ENCODE results near the gene HBS1L.
A peak's percentile ranks its signal among the peaks of the same experiment; 100 is the strongest.
"Not testable (repeated sequence)": the region's sequence is repeated elsewhere in the genome, so short reads cannot be mapped to it uniquely, and the experiment has no call there.

The HBS1L gene

GRCh38 chr6:135073756-135074393, 19.3 kb upstream of the HBS1L start:
- no peak for DNase-seq

DNA sequence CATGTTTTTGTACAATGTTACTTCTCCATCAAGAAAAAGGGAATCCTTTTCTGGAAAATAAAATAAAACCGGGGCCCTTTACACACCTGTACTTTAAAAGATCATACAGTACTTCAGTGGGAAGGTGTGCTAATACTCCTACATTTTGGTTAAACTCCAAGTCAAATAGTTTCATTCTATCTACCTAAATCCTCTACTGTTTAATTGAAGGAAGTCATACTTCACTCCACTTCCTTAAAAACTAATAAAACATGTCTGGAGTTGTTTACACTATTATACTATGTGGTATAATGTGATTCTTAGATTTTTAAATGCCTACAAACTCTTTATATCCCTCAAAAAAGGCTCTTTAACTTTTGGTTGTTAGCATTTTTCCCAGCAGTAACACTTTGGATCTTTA, 18.6 kb upstream of the HBS1L start:
- DNase-seq = no peak

DNA sequence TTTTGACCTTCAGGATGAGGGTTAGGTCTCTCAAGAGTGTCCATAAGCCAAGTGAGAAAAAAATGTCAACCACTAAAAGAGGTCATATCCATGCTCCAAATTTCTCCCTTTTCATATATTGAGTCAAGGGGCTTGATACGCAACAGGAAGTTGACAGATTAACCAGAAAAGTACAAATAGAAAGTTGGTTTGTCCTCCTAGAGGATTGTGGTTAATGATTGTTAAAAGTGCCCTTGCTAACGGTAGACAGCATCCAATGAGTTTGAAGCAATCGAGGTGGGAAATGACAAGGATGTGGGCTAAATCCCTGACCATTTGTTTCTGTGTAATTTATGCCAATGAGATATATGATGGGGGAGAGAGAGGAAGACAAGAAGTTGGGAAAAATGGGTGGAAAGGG, 18.1 kb upstream of the HBS1L start:
- no peak for DNase-seq

DNA sequence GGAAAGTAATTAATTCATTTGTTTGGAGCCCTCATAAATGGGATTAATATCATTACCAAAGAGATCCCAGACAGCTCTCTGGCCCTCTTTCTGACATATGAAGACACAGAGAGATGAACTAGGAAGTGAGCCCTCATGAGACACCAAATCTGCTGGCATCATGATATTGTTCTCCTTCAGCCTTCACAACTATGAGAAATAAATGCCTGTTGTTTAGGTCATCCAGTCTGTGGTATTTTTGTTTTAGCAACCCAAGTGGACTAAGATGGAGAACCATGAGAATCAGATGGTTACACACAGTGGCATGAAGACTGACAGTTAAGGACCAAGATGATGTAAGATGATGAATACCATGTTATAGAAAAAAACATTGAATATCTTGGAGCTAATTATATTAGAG, 16.9 kb upstream of the HBS1L start:
- DNase-seq = no peak

GRCh38 chr6:135067911-135068310, 13.3 kb upstream of the HBS1L start:
- no peak for DNase-seq

GRCh38 chr6:135066806-135067205, 12.2 kb upstream of the HBS1L start:
- no peak for DNase-seq

- no peak for DNase-seq
Observed at GRCh38 chr6:135066397-135066796, 11.8 kb upstream of the HBS1L start.

DNA sequence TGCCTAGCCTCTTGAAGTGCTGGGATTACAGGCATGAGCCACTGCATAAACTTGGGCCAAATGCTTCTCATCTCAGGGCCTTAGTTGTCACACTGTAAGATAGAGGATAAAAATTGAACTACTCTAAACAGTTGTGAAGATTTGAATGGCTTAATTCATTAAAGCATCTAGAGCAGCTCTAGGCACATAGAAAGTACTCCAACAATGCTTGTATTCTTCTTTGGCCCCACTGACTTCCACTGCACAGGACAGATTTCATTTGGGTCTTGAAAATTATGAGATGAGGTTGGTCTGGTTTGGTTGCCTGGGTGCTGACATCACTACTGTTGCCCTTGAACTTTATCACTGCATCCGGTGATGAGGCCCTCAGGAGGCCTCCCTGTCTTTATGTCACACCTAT, 10.0 kb upstream of the HBS1L start:
- DNase-seq = no peak

- no peak for DNase-seq
Observed at GRCh38 chr6:135063926-135064325, 9.3 kb upstream of the HBS1L start.

DNA sequence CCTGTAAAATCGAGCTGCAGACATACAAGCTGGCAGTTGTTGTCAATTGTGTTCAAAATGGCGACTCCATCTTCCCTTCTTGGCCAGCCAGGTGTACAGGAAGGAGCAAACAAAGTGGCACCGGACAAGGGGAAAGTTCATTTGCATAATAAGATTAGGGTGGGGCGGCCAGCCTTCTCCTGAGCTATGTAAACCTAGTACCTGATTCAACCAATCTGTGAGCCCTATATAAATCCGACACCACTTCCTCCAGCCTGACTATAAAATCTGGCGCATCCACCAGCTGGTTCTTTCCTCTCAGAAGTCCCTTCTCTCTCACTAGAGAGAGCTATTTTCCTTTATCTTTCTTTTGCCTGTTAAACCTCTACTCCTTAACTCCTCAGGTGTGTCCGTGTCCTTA, 8.1 kb upstream of the HBS1L start:
- DNase-seq = peak in 1 of 2 experiments; percentile 1

- DNase-seq = no peak
Observed at GRCh38 chr6:135060076-135060475, 5.5 kb upstream of the HBS1L start.

DNA sequence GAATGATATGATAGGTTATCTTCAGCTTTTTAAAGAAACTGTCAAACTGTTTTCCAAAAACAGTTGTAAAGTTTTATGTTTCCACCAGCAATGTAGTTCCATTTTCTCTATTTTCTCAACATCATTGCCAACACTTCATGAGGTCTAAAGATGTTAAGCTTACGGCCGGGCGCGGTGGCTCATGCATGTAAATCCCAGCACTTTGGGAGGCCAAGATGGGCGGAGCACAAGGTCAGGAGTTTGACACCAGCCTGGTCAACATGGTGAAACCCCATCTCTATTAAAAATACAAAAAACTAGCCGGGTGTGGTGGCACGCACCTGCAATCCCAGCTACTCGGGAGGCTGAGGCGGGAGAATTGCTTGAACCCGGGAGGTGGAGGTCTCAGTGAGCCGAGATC, 3.7 kb upstream of the HBS1L start:
- not testable (repeated sequence) for DNase-seq

GRCh38 chr6:135056632-135057031, 2.0 kb upstream of the HBS1L start:
- no peak for DNase-seq

DNA sequence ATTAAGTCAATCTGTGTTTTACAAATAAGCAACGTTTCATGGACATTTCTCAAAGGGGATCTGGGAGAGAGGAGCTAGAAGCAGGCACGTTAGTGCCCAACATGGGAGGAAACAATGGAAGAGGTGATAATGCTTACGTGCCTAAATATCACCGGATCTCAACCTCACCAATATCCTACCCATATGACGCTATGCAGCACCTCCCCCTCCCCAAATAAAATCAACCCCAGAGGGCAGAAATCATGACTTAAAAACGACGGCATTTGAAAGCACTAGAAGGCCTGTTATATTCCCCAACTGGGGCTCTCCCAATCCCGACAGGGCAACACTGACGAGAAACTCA, 425 bp downstream of the HBS1L start:
- peak in 1 of 2 experiments; percentile 16 for DNase-seq

GRCh38 chr6:135053406-135053805, 1.2 kb downstream of the HBS1L start:
- no peak for DNase-seq

GRCh38 chr6:135052939-135053338, 1.7 kb downstream of the HBS1L start:
- DNase-seq = no peak

DNA sequence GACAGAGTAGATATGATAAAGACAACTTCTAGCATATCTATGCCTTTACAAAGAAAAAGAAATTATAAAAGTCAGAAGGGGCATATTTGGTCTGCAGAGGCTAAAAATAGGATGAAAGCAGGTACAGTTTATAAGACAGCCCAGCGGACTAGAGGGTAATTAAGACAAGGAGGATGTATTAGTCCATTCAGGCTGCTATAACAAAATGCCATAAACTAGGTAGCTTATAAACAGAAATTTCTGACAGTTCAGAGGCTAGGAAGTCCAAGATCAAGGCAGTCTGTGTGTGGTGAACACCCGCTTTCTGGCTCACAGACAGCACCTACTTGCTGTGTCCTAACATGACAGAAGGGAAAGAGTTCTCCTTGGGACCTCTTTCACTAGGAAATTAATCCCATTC, 5.7 kb downstream of the HBS1L start:
- DNase-seq = no peak

GRCh38 chr6:135047336-135047735, 7.3 kb downstream of the HBS1L start:
- no peak for DNase-seq

GRCh38 chr6:135046912-135047311, 7.7 kb downstream of the HBS1L start:
- DNase-seq = no peak

DNA sequence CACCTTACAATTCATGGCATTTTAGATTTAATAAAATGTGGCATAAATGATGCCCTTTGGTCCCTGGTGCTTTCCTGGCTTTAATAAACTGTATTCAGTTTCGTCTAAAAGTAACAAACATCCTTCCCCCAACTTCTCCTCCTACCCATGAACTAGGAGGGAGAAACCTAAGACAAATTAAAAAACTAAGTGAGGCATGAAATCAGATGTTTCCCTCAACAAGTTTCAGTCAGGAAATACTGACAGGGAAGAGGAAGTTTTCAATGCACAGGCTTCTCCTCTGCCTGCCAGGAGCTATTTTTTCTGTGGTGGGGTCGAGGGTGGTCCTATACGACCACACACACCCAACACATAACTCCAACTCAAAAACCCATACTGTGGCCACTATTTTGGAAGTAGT, 10.0 kb downstream of the HBS1L start:
- DNase-seq = no peak

GRCh38 chr6:135043846-135044245, 10.8 kb downstream of the HBS1L start:
- DNase-seq = no peak

DNA sequence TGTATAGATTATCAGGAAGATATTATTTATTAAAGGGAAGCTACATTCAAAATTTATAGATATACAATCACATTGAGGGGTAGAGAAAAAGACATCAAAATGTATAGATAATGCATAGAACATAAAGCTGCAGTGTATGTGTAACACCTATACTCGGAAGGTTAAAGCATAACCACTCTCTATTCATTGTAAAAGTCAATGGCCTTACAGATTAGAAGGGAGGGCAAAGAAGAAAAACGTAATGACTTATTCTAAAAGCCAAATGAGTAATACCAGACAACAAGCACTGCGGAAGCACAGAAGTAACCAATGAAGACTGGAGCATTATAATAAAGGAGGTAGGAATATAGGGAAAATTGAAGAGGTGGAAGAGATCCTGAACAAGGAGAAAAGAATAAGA, 11.3 kb downstream of the HBS1L start:
- no peak for DNase-seq

- DNase-seq = no peak
Observed at GRCh38 chr6:135038335-135038734, 16.3 kb downstream of the HBS1L start.

- no peak for DNase-seq
Observed at GRCh38 chr6:135037541-135037940, 17.1 kb downstream of the HBS1L start.

DNA sequence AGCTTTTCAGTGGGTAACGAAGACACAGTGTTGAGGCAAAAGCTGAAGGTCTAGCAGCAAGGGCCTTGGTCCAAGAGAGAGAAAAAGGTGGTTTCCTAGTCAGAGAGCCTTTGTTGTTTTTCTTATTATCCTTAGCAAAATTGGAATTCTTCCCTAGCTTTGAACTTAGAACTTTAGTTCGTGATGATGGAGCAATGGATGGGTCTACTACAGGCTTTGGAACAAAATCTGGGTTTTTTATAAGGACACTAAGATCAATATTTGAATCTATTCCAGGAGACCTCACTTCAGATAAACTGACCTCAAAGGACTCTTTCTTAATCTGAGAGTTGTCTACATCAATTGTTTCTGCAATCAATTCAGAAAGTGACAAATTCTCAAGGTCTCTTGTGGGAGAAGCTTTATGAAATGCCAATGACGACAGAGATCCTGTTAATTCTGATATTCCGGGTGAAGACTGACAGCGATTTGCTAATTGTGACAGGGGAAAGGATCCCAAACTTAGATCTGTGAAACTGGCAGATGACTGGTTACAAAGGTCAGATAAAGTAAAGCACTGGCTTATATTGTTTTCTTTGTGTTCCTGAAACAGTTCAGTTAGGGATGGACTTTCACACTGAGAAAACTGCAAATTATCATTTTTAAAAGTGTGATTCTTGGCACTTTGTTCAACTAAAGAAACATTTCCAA, 17.7 kb downstream of the HBS1L start:
- DNase-seq = no peak

Data from NCI-H2081 (cell line).